ENCODE results near the gene KCNJ15.

DNA sequence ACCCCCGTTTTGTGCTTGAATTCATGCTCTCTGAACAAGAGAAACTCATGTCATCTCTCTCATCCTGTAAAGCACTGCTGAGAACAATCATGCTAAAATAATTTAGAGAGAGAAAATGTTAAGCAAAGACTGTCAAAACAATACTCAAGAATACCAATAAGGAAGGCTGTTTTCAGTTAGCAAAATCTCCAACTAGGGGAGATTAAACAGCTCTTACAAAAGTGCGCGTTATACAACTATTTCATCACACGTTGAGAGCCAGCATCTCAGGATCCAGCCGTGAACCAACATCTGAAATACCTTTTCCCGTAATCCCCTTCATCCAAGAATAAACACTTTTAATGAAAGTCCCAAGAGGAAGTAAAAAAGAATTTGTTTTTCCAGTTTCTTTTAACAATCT is 44.1 kb upstream of the KCNJ15 start:
- TF ChIP-seq, protein P1, sequence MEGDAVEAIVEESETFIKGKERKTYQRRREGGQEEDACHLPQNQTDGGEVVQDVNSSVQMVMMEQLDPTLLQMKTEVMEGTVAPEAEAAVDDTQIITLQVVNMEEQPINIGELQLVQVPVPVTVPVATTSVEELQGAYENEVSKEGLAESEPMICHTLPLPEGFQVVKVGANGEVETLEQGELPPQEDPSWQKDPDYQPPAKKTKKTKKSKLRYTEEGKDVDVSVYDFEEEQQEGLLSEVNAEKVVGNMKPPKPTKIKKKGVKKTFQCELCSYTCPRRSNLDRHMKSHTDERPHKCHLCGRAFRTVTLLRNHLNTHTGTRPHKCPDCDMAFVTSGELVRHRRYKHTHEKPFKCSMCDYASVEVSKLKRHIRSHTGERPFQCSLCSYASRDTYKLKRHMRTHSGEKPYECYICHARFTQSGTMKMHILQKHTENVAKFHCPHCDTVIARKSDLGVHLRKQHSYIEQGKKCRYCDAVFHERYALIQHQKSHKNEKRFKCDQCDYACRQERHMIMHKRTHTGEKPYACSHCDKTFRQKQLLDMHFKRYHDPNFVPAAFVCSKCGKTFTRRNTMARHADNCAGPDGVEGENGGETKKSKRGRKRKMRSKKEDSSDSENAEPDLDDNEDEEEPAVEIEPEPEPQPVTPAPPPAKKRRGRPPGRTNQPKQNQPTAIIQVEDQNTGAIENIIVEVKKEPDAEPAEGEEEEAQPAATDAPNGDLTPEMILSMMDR (IDR thresholded peaks at IDR 0.05; ENCODE audit: control extremely low read depth in 1 of 3, insufficient read depth in 1 of 3, low read depth in 1 of 3, low read length in 3 of 3), result no peak
- no peak for TF ChIP-seq SUZ12 (IDR thresholded peaks at IDR 0.05; ENCODE audit: low read length)

Measured in H1 (cell line).